ENCODE results near the gene PHOX2A.

The PHOX2A gene

DNA sequence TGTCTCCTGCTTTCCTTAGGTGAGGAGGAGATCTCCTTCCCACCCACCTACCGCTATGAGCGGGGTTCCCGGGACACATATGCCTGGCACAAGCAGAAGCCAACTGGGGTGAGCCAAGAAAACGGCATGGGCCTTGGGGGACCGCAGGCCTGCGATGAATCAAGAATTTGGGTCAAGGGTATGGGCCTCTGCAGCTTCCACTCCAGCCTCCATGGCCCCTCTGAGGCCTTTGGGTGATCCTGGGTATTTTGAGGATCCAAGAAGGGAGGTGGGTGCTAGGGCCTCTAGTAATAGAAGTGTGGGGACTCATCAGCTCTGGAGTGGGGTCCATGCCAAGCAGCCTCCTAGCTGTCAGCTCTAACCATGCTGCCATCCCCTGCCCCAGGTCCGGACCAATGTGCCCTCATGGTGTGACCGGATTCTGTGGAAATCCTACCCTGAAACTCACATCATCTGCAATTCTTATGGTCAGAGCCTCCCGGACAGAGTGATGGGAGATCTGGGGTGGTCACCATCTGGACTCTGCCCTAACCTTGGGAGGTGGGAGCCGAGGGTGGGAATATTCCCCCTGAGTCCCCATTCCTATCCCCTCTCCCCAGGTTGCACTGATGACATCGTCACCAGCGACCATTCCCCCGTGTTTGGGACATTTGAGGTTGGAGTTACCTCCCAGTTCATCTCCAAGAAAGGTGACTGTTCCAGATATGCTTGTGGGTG is 10.8 kb downstream of the PHOX2A start:
- no peak for DNase-seq

DNA sequence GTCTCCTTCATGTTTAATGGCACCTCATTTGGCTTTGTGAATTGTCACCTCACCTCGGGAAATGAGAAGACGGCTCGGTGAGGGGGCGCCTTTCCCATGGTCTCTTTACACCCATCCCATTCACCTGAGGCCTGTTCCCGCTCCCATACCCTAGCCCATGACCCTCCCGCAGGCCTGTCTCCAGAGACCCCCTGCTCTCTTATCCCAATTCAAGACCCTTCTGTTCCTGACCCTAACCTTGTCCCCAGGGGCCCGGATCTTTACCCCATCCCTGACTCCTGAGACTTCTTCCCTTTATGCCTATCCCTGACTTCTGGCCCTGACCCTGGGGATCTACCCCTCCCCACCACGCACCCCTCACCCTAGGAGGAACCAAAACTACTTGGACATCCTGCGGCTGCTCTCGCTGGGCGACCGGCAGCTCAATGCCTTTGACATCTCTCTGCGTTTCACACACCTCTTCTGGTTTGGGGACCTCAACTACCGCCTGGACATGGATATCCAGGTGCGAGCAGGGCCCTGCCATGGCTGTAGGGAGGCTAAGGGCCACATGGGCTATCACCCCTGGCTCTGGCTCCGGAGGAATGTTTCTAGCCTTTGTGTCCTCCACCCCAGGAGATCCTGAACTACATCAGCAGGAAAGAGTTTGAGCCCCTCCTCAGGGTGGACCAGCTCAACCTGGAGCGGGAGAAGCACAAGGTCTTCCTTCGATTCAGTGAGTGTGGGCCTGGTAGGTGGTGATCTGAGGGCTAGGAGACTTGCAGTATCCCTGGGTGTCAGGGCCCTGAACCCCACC is 11.5 kb downstream of the PHOX2A start:
- no peak for DNase-seq

DNA sequence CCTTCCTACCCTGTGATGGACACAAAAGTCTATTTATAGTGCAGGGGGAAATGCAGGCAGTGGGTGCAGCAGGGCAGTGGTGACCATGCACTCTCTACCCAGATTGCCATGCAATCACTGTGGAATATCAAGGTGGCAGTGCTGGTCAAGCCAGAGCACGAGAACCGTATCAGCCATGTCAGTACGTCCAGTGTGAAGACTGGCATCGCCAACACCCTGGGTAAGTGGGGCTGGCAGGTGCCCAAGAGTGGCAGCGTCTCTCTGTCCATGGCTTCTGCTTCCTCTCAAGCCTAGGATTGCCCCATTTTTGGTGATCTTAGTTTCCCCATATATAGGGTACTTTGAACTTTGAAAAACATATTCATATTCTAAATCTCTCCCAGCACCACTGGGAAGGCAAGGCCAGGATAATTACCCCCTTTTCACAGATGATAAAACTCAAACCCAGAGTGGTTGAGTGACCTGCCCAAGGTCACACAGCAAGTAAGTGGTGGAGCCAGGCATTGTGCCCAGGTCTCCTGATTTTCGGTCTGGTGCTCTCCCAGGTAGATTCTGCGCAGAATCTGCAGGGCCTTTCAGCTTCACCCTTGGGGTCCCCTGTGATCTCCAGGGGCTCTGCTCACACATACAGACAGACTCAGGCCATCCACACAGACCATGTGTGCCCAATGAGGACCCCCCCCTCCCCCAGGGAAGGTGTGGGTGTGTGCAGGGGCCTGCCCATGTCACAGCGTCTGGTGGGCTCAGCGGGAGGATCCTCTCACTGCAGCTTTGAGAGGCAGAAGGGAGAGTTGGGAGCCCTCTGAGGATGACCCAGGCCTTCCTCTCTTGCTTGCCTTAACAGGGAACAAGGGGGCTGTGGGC is 12.3 kb downstream of the PHOX2A start:
- no peak for DNase-seq

DNA sequence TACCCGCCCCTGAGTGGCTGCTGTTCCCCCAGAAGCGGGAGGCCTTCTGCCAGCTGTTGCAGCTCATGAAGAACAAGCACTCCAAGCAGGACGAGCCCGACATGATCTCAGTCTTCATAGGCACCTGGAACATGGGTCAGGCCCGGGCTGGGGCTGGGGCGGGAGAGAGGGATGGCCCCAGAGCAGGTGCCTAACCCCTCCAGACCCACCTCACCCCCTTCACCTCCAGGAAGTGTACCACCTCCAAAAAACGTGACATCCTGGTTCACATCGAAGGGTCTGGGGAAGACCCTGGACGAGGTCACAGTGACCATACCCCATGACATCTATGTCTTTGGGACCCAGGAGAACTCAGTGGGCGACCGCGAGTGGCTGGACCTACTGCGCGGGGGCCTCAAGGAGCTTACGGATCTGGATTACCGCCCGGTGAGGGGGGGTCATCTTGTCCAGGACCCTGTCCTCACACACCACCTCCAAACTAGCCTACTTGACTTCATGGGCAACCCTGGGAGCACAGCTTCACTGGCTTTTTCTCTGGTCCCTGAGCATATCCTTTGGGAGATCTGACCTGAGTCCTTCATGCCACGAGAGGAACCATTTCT is 13.1 kb downstream of the PHOX2A start:
- DNase-seq: no peak

DNA sequence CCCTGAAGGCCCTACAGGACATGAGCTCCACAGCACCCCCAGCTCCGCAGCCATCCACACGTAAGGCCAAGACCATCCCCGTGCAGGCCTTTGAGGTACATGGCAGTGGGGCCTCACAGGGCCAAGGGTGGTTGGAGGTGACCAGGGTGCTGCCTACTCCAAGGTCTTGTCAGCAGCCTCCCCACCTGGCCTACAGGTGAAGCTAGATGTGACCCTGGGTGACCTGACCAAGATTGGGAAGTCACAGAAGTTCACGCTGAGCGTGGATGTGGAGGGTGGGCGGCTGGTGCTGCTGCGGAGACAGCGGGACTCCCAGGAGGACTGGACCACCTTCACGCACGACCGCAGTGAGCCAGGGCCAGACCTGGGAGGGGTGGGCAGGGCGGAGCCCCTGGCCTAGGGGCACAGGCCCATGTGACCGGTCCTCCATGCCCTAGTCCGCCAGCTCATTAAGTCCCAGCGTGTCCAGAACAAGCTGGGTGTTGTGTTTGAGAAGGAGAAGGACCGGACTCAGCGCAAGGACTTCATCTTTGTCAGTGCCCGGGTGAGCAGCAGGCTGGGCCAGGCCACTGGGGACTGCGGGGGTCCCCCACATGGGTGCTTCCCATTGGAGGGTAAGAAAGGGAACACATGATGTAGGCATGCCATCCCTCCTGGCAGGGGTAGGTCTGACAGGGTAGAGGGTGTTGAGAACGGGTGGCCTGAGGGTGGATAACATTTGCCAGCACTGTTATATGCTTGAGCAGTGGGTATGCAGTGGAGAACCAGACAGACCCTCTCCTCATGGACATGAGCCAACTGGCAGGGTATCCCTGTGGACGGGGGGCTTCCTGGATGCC is 13.8 kb downstream of the PHOX2A start:
- DNase-seq: no peak

DNA sequence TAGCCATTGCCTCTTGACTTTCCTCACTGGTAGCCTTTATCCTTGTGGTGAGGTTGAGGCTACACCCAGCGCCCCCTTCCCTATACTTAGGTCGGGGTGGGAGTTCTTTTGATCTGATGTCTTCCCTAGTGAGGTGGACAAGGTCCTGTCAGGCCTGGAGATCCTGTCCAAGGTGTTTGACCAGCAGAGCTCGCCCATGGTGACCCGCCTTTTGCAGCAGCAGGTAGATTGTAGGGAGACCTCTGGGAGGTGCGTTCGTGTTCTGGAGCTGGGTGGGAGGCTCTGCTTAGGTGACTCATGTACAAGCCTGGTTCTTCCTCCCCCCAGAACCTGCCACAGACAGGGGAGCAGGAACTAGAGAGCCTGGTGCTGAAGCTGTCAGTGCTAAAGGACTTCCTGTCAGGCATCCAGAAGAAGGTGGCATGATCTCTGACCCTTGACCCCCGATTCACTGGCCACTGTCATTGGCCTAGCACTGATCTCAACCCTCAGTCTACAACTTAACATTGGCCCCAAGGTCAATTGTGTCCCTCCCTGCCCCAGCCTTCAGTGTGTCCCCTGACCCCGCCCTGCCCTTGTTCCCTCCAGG is 14.5 kb downstream of the PHOX2A start:
- DNase-seq: no peak

DNA sequence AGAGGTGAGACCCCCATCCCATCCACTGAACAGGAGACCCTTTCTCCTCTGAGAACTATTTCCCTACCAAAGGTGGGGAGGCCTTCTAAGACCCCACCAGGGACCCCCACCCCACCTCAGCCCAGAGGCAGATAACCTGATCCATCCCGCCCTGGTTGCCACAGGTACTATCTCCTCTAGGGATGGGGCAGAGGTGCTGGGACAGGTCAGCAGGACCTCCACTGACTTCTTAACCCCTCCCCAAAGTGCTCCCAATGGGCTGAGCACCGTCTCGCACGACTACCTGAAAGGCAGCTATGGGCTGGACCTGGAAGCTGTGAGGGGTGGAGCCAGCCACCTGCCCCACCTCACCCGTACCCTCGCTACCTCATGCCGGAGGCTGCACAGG is 15.1 kb downstream of the PHOX2A start:
- no peak for DNase-seq

DNA sequence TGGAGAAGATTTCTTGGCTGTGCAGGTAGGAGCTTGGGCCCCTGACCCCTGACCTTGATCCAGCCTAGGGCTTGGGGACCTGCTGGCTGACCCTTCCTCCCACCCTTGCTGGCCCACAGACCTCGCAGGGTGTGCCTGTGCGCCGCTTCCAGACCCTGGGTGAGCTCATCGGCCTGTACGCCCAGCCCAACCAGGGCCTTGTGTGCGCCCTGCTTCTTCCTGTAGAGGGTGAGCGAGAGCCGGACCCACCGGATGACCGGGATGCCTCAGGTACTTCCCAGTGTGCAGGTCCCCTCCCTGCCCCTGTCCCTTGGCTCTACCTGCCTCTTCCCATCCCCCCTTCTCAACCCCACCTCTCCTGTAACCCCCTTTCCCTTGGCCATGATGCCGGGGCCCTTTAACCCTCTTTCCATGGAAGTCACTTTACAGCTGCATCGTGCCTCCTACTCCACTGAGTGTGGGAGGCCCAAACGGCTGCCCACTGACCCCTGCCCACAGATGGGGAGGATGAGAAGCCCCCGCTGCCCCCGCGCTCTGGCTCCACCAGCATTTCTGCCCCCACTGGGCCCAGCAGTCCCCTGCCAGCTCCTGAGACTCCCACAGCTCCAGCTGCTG is 15.6 kb downstream of the PHOX2A start:
- no peak for DNase-seq

DNA sequence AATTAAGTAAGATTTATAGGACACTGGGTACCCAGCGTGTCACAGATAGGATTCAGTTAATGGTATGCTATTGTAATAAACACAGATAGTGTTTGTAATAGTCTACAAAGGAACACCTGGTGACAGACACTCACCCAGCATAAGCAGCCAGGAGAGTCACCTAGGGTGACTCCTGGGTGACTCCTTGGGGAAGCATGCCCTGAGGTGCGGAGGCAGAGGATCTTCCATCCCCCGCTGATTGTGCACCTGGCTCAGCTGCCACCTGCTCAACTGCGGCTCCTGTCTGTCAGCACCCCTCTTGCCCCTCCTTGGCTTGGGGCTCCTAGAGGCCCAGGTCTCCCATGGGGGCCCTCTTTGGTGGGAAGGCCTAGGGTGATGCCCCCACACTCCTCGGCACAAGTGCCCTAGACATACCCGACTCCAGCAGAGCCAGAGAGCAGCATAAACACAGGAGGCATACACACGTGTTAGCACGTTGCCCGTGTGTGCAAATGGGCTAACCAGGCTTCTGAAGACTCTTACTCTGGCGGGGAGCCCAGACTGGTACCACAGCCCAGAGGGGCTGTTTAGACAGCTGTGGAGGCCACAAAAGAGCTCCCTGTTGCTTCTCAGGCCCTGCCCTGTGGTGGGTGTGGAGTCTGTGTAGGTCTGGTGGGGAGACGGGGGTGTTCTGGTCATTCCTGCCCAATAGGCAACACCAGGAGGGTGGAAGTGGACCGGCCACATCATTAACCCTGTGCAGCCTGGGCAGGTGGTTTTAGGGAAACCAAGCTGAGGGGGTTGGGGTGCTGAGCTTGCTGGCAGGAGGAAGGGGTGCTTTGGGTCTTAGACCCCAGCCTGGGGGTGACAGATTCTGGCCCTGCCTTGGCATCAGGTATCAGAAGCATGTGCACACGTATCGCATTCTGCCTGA is 16.4 kb downstream of the PHOX2A start:
- no peak for DNase-seq

DNA sequence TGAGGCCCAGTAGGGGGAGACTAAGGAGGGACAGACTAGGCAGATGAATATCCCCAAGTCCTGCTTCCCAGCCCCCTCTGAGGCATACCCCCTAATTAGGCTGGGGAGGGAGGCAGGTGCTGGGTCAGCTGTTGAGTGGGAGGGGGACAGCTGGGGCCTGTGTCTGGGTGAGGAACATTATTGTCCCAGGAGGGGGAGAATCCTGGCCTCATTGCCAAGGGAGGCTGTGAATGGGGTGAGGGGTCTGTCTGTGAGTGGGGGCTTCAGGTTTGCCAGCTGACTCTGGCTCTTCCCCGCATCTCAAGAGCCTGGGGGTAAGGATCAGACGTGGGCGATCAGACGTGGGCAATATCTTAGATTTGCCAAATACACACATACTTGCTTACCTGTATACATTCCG is 17.3 kb downstream of the PHOX2A start:
- DNase-seq: no peak

DNA sequence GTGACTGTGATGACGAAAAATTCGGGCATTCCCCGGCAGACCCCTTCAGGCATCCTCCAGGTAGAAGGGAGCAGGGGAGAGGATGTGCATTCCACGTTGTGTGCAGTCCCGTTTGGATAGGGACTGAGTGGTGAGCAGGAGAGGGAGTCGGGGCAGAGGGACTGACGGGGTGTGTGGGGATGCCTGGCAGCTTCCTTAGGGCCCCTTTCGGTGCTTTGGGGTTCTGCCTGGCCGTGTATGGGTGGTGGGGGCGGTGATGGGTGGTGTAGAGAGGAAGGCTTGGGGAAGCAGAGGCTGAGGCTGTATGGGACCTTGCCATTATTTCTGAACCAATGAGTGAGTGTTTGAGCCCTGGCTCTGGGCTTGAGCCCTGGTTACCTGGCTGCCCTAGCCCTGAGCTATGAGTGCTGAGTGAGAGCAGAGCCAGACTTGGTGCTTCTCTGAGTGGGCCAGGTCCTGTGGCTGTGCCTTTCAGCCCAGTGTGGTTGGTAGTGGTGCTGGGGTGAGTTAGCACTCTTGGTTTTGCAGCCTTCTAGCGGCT is 18.5 kb downstream of the PHOX2A start:
- peak; percentile 38 to 53 for DNase-seq

DNA sequence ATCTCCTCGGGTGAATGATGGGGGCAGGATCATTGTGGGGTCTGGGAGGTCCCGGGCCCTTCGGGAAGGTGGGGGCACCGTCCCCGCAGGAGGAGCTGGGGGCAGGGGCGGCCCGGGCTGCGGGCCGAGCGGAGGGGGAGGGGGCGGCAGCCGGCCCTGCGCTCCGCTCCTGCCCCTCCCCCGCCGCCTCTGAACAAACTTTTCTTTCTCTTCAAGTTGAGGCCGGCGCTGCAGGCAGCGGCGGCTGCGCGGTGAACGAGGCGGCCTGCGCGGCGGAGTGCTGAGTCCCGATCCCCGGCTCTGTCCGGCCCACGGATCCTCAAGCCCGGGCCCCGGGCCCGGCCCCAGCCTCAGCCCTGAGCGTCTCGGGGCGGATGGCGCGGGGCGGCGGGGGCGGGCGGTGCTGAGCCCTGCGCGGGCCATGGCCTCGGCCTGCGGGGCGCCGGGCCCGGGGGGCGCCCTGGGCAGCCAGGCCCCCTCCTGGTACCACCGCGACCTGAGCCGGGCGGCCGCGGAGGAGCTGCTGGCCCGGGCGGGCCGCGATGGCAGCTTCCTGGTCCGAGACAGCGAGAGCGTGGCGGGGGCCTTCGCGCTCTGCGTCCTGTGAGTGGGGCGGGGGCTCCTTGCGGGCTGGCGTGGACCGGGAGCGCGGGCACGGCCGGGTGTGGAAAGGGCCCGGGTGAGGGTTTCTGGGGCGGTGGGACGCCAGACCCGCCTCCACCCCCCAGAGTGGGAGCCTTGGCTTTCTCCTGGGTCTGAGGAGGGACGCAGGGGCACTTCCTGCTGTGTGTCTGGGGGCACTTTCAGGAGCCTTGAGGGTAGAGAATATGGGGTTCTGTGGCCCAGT is 19.2 kb downstream of the PHOX2A start, which contains the start of gene INPPL1:
Gene INPPL1 (plus strand): TSS at position 204 of the 847 bp plus-strand sequence. CDS start 218 bp downstream, at position 422.
- DNase-seq: peak; percentile 53 to 59

DNA sequence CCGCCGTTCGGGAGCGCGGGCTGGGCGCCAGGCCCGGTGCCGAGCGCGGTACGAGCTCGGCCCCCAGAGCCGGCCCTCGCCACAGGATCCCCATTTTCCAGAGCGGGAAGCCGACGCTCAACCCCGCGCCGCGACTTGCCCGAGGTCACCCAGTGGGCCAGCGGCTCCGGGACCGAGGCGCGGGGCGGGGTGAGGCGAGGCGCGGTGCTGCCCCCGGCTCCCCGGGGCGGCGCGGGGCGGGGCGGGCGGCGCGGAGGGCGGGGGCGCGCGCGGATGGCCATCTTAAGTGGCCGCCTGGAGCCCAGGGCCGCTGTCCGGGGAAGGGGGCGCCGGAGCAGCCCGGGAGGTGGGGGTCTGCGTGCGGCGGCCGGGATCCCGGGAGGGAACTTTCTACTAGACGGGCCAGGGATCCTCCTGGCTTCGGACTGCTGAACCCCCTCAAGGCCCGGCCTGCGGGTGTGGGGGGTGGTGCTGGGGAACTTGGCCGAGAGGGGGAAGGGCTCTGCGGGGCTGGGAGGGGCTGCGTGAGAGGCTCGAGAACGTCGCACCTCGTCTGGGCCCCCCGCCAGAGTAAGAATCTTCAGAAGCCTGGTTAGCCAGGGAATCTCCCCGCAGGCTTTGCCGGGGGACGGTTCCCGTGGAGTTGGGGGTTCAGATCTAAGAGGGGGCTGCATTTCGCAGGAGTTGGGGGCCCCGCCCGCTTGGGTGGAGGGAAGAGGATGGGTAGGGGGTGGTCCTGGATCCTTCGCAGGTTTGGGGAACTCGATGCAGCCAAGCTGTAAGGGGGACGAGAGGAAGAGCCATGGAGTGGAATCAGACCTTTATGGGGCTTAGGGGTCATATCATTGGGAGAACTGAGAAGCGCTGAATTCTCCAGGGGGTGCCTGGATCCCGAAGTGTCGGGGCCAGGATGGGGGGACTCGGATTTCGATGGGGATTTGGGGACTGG is 20.1 kb downstream of the PHOX2A start:
- peak; percentile 68 to 75 for DNase-seq

DNA sequence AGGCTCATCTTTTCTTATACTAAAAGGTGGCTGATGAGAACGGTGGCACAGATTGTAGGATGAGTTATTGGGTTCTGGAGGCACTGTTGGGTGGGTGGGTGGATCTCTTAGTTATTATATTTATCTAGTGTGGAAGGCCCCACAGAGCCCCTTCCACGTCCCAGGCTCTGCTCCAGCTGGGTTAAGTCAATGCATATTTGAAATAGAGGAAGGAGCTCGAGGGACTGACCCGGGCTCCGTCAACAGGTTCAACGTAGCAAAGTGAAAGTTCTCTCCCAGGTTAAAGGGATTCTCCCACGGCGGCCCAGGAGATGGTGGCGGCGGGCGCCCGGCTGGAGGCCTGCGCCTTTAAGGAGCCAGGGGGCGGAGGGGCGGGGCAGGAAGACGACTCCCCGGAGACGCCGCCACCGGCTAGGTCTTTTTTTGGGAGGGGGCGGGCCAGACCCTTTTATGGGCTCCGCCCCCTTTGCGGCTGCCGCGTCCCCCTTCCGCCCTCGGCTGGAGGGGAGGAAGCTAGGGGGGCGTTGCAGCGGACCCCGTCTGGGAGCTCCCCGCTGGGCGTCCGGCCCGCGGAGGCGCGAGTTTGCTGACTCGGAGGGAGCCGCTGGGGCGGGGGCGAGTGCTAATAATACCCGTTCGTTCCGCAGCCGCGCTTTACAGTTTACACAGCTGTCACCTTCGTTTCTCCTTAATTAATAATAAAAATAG is 20.9 kb downstream of the PHOX2A start:
- peak; percentile 95 to 96 for DNase-seq

DNA sequence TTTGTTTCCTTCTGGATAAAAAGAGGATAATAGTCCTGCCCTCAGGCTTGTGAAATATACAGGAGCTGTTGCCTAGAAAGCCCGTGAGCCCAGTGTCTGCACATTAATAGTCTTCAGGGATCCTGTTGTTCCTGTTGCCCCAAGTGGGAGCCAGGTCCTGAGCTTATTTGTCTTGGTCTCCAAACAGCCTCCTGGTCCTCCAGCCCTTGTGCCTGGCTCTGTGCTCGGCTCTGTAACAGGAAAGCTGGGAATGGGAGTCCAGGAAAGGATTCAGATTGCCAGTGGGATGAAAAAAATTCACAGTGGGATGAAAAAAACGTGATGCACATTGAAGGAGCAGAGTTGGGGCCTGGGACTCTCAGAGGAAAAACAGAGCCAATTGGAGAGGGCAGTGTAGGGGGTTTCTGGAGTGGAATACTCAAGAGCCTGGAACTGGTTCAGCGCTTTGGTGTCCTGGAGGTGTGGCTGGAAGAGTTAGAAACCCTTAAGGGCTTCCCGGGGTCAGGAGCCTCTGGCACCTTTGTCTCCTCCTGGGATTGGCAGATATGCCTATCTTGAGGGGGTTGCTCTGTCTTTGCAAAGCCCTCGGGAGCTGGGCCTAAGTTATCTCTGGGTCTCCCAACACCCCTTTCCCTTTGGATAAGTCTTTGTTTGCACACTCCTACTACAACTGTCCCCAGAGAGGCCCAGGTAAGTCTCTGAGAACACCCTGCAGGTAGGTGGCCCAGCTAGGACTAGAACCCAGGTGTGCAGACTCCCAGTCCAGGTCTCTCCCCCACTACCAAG is 21.7 kb downstream of the PHOX2A start:
- DNase-seq: no peak
